GM19025 (cell line): ENCODE measurements around the gene LMO1.

Source experiments
- ATAC-seq: cut with Tn5 transposase; IDR thresholded peaks from one replicate; pipeline ENCODE4 v1.9.1; 2021; ENCODE audit warnings: mild to moderate bottlenecking, low read depth, moderate library complexity; ENCODE audit not compliant: unreplicated experiment

The LMO1 gene

DNA sequence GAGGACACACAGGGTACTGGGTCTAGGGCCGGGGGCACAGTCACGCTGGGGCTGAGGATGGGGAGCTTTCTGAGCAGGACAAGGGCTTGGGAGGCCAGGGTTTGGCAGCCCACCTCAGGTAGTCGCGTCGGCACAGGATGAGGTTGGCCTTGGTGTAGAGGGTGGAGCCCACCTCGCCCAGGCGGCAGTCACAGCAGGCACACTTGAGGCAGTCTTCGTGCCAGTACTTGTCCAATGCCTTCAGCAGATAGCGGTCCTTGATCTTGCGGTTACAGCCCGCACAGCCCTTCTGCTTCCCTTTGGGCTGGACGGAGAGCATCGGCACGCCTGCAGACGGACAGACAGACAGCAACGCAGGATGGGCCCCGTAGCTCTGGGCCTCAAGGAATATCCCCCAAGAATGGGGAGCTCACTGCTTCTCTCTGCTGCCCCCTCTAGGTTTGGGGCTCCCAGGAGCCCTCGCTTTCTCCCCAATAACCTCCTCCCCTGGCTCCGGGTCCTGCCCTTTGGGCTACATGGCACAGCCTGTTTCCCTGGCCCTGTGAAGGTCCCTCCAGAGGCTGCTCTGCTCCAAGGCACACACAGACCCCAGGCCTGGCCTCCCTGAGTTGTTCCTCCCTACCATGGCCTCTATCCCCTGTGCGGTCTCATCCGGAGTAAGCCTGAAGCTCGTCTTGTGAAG is 33.4 kb downstream of the LMO1 start:
- no peak for ATAC-seq

DNA sequence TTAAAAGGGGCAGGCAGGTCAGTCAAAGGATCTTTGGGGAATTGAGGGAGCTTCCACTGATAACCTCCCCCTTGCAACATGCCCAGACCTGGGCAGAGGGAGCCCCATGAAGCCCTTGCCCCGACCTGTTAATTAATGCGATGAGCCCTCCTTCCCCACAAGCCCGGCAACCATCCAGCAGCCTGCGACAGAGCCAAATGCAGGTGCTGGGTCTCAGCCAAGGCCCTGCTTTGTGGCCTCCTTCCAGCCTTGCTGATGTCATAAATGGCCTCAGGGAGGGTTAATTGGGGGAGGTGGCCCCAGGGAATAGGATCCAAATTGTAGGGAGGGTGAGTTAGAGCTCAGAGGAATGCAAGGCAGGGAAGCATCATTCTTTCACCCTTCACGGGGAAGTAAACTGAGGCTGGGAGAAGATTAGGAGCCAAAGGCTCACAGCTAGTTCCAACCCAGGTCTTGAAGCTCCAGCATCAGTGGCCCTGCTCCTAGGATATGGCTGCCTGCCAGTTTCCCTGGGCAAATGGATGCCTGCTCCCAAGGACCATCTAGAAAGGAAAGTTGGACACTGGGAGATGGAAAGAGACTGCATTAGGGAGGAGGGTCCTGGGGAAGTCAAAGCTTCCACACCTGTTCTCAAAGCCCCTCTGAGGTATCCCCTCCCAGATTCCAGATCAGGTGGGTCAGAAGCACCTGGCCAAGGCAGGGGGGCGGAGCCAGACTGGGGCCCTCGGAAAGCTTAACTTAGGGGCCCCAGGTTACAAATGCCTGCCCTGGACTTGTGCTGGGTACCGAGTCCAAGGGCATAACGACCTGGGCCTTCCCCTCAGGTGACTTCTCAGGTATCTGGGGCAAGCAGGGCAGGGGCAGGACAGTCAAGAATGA is 34.1 kb downstream of the LMO1 start:
- no peak for ATAC-seq

- no peak for ATAC-seq
Measured at GRCh38 chr11:8228231-8228630, 35.4 kb downstream of the LMO1 start.

GRCh38 chr11:8227156-8228152 is 36.2 kb downstream of the LMO1 start:
- no peak for ATAC-seq

DNA sequence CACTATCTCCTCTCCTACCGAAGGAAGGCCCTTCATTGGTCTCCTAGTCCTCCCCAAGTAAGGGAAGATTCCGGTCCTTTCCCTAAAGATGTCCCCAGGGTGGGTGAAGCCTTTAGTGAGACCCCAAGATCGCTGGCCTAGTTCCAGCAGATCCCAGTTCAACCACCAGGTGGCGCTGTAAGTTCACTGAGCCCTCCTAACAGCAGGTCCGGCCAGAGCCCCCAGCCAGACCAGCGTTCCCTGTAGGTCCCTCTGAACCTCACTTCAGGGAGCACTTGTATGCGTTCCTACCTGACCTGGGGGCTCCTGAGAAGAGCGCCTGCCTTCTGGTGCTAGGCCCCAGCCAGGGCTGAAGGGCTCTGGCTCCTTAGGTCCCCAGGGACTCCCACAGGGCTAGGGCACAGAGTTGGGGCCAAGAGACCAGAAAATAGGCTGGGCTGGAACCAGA is 38.1 kb downstream of the LMO1 start:
- ATAC-seq = no peak

DNA sequence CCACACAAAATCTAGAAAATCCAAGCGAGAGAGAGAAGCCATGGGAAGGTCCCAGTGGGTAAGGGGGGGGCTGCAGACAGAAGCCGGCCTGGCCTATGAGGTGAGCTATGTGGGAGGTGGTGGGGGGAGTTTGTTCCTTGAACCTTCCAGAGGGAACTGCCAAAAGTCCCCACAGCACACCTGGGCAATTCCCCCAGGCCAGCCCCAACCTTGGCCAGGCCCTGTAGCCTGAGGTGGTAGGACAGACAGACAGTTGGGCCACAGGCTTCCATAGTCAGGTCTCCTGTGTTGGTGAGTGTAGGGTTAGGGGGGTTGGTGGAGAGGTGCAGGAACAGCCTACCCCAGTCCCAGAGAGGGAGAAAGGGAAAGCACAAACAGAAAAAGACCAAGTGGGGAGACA is 39.0 kb downstream of the LMO1 start:
- ATAC-seq = no peak

- ATAC-seq = no peak
Measured at GRCh38 chr11:8224161-8224591, 39.5 kb downstream of the LMO1 start.

DNA sequence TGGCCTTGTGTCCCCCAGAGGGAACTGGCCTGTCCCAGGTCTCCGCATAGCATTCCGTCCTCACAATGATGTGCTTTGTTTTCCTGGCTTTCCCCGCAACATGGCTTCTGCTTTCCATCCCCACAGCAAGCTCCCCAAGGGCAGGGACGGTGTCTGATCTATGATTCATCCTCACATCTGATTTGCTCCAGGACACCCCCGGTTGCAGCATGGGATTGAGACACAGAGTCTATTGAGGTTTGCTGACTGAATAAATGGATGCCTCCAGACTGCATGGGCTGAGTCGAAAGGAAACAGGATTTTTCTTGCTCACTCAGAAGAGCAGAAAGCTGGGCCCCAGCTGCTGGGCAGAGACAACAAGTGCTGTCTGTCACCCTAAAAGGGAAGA is 40.2 kb downstream of the LMO1 start:
- ATAC-seq = no peak

DNA sequence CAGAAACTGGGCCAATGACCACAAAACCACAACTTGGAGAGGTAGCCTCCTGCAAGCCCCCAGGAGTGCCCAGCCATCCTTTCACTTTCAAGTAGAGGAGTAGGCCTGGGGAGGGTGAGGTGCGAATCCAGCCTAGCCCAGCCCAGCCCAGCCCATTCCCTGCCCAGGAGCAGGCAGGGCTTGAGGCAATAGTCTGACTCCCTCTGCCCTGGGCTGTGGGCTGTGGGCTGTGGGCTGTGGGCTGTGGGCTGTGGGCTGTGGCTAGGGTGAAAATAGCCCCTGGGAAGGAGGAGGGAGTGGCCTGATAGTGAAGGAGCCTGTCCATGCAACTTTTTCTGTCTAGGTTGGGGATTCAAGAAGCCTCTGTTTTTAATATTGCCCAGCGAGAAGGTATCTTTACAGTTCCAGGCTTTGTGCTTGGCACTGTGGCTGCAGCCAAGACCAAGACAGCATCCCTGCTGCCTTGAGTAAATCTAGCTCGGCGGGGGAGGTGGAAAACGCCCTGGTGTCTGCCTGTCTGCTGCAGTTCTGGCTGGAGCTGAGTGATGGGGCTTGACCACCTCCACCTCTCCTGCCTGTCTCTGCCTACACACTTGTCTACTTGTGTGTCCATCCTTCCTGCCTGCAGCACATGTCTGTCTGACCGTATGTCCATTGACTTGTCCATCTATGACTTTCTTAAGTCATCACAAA is 40.7 kb downstream of the LMO1 start:
- no peak for ATAC-seq

- ATAC-seq = no peak
Measured at GRCh38 chr11:8221917-8222495, 41.7 kb downstream of the LMO1 start.

DNA sequence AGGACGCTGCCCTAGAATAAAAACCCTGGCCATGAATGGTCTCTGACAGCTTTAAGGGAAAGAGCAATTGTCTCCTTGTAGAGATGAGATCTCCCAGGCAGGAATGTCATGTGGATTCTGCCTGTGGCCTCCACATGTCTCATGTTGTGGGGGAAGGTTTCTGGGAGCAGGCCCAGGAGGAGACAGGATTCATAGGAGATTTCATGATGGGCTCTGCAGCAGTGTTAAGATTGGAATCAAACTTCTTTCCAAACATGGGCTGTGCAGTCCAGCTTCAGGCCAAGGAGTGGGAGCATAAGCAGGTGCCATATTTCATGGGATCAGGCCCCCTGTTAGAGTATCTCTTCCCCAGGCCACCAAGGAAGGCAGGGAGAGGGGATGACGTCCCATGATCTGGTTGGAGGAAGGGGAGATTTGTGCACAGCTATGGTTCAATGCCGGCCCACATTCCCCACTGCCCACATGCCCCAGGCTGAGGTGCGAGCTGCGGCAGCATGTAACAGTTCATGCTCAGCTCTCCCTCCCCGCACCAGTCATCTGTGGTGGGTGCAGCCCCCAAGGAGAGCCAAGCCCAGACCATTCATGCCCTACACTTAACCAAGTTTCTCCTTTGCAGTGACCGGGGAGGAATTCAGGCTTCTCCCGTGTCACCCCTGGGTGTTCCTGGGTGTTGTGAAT is 42.5 kb downstream of the LMO1 start:
- ATAC-seq = no peak

GRCh38 chr11:8220261-8221045 is 43.2 kb downstream of the LMO1 start:
- ATAC-seq = no peak

GRCh38 chr11:8219257-8220021 is 44.2 kb downstream of the LMO1 start:
- ATAC-seq = peak; percentile 65

- ATAC-seq = no peak
Measured at GRCh38 chr11:8218840-8219239, 44.8 kb downstream of the LMO1 start.

DNA sequence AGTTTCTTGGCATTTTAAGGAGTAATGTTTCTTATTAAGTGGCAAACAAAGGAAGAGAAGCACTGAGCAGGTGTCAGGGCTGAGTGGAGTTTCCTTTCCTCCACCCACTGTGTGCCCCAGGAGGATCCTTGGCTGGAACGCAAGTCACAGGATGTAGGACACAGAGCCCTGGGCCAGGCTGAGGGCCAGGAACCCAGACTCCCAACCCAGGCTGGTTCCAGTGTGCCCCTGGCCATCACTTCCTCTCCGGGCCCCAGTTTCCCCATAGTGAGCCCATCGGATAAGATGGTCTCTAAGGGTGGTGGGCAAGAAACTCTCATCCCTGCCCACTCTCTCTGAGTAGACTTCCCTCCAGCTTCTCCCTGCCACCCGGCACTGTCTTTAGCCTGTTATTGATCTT is 45.3 kb downstream of the LMO1 start:
- ATAC-seq = no peak

GRCh38 chr11:8217926-8218325 is 45.8 kb downstream of the LMO1 start:
- no peak for ATAC-seq

DNA sequence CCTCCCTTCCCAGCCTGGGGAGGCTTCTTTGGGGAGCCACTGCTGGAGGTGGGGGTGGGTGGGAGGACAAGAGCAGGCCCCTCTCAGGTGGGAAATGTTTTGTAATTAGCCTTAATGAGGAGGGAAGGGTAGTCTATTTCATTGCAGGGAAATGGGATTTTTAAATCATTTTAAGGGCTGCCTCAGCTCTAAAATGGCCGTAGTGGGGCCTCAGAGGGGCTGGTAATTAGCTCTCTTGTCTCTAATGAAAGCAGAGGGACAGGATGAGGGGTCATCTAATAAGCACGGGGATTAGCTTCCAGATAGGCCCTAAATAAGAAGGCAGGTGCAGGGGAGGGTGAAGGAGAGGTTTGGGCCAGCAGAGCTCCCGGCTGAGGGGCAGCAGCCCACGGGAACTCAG is 46.5 kb downstream of the LMO1 start:
- no peak for ATAC-seq

DNA sequence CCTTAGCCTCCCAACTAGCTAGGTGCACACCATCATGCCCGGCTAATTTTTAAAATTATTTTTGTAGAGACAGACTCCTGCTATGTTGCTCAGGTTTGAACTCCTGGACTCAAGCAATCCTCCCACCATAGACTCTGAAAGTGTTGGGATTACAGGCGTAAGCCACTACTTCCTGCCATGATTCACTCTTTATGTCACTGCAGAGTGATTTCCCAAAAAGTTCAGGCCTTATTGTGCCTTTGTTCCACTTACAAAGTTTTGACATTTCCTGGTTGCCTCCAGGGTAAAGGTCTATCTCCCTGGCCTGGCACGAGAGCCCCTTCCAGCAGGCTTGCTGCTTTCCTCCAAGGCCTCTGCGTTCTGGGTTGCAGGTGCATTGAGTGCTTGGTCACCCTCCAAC is 50.3 kb downstream of the LMO1 start:
- no peak for ATAC-seq
